SK-N-SH treated with all-trans-retinoic acid at 6 μM for 48 hours (cell line): ENCODE measurements around the gene PPP3CA.

Experiments
- ATAC-seq: fragments of 200-7000 bp; cut with Tn5 transposase; 3 replicates; pipeline ENCODE4 v1.9.1; 2020; ENCODE audit warnings: mild to moderate bottlenecking, moderate library complexity
- ARNTL ChIP-seq: fragments of 450-650 bp; formaldehyde crosslinking; IDR thresholded peaks from 2 replicates; pipeline ENCODE4 v1.5.0; 2020; ENCODE audit warnings: low read depth, mild to moderate bottlenecking, moderate library complexity, borderline replicate concordance
- BACH2 ChIP-seq: fragments of 250-450 bp; sonication (Bioruptor Pico); IDR thresholded peaks from 2 replicates; pipeline ENCODE4 v1.9.0; 2021; ENCODE audit warnings: mild to moderate bottlenecking, borderline replicate concordance
- CSDC2 ChIP-seq: fragments of 250-450 bp; sonication (Bioruptor Pico); IDR thresholded peaks from 2 replicates; pipeline ENCODE4 v1.5.0; 2020; ENCODE audit warnings: mild to moderate bottlenecking, moderate library complexity
- ESRRG ChIP-seq: fragments of 250-450 bp; sonication (Bioruptor Pico); IDR thresholded peaks from 2 replicates; pipeline ENCODE4 v1.6.1; 2021; ENCODE audit warnings: mild to moderate bottlenecking
- GLIS3 ChIP-seq: fragments of 250-450 bp; sonication (Bioruptor Pico); IDR thresholded peaks from 2 replicates; pipeline ENCODE4 v1.5.0; 2020; ENCODE audit warnings: mild to moderate bottlenecking, moderate library complexity
- ISL1 ChIP-seq: fragments of 250-450 bp; sonication (Bioruptor Pico); IDR thresholded peaks from 2 replicates; pipeline ENCODE4 v2.1.2; 2022; ENCODE audit warnings: mild to moderate bottlenecking, moderate library complexity
- OSR1 ChIP-seq: fragments of 250-450 bp; sonication (Bioruptor Pico); IDR thresholded peaks from 2 replicates; pipeline ENCODE4 v1.8.0; 2022; ENCODE audit warnings: moderate library complexity, mild to moderate bottlenecking, inconsistent platforms
- PPARA ChIP-seq: fragments of 250-450 bp; sonication (Bioruptor Pico); IDR thresholded peaks from 2 replicates; pipeline ENCODE4 v1.5.0; 2020; ENCODE audit warnings: mild to moderate bottlenecking, borderline replicate concordance
- RARB ChIP-seq: fragments of 250-450 bp; sonication (Bioruptor Pico); IDR thresholded peaks from 2 replicates; pipeline ENCODE4 v1.8.0; 2021; ENCODE audit warnings: mild to moderate bottlenecking, moderate library complexity
- SNAI2 ChIP-seq: fragments of 250-450 bp; sonication (Bioruptor Pico); IDR thresholded peaks from 2 replicates; pipeline ENCODE4 v1.5.0; 2020; ENCODE audit warnings: mild to moderate bottlenecking, moderate library complexity
- TOX ChIP-seq: fragments of 250-450 bp; sonication (Bioruptor Pico); IDR thresholded peaks from 2 replicates; pipeline ENCODE4 v1.8.0; 2021; ENCODE audit warnings: mild to moderate bottlenecking, moderate library complexity, borderline replicate concordance
- ZFP3 ChIP-seq: fragments of 250-450 bp; sonication (Bioruptor Pico); IDR thresholded peaks from 2 replicates; pipeline ENCODE4 v1.5.0; 2020; ENCODE audit warnings: mild to moderate bottlenecking, moderate library complexity
- ZFP30 ChIP-seq: fragments of 450-650 bp; formaldehyde crosslinking; IDR thresholded peaks from 2 replicates; pipeline ENCODE4 v1.5.0; 2022; ENCODE audit warnings: mild to moderate bottlenecking, moderate library complexity
- ZNF565 ChIP-seq: fragments of 450-650 bp; formaldehyde crosslinking; conservative IDR thresholded peaks from 2 replicates; pipeline ENCODE4 v1.5.0; 2020; ENCODE audit warnings: low read depth, mild to moderate bottlenecking, moderate library complexity
- ZNF70 ChIP-seq: fragments of 450-650 bp; formaldehyde crosslinking; IDR thresholded peaks from 2 replicates; pipeline ENCODE4 v1.5.0; 2020; ENCODE audit warnings: mild to moderate bottlenecking, moderate library complexity
- ZNF8 ChIP-seq: fragments of 450-650 bp; formaldehyde crosslinking; IDR thresholded peaks from 2 replicates; pipeline ENCODE4 v1.5.0; 2020; ENCODE audit warnings: mild to moderate bottlenecking, moderate library complexity
- TF ChIP-seq, protein P1 (sequence below): fragments of 250-450 bp; sonication (Bioruptor Pico); IDR thresholded peaks from 2 replicates; pipeline ENCODE4 v1.5.1; 2021; ENCODE audit warnings: mild to moderate bottlenecking, moderate library complexity
- TF ChIP-seq, protein P2 (sequence below): fragments of 250-450 bp; sonication (Bioruptor Pico); IDR thresholded peaks from 2 replicates; pipeline ENCODE4 v1.8.0; 2020; ENCODE audit warnings: mild to moderate bottlenecking, moderate library complexity, borderline replicate concordance
- TF ChIP-seq, protein P3 (sequence below): fragments of 250-450 bp; sonication (Bioruptor Pico); IDR thresholded peaks from 2 replicates; pipeline ENCODE4 v1.5.0; 2020; ENCODE audit warnings: mild to moderate bottlenecking, moderate library complexity

The PPP3CA gene

DNA sequence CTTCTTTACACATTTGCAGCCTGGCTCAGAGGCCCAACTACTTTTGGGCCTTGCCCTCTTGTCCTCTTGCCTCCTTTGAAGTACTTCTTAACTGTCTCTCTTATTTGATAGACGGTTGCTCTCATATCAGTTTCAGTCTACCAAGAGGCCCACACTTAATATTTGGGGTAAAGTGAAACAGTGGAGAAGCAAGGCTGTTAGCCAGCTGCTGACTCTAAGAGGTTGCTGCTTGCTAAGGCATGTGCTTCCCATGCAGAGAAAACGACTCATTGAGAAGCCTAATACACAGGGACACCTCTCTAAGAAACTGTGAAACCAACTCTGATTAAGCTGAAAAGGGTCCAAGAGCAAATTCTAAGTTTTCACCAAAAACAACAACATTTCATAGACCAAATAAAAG lies 94.6 kb downstream of the PPP3CA start:
- no peak for ATAC-seq
- TF ChIP-seq, protein P1, sequence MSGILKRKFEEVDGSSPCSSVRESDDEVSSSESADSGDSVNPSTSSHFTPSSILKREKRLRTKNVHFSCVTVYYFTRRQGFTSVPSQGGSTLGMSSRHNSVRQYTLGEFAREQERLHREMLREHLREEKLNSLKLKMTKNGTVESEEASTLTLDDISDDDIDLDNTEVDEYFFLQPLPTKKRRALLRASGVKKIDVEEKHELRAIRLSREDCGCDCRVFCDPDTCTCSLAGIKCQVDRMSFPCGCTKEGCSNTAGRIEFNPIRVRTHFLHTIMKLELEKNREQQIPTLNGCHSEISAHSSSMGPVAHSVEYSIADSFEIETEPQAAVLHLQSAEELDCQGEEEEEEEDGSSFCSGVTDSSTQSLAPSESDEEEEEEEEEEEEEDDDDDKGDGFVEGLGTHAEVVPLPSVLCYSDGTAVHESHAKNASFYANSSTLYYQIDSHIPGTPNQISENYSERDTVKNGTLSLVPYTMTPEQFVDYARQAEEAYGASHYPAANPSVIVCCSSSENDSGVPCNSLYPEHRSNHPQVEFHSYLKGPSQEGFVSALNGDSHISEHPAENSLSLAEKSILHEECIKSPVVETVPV (CRISPR knock-in tag) = no peak
- no peak for TF ChIP-seq ZFP30 (CRISPR knock-in tag)
- TF ChIP-seq ESRRG (CRISPR knock-in tag) = no peak
- TF ChIP-seq, protein P2, sequence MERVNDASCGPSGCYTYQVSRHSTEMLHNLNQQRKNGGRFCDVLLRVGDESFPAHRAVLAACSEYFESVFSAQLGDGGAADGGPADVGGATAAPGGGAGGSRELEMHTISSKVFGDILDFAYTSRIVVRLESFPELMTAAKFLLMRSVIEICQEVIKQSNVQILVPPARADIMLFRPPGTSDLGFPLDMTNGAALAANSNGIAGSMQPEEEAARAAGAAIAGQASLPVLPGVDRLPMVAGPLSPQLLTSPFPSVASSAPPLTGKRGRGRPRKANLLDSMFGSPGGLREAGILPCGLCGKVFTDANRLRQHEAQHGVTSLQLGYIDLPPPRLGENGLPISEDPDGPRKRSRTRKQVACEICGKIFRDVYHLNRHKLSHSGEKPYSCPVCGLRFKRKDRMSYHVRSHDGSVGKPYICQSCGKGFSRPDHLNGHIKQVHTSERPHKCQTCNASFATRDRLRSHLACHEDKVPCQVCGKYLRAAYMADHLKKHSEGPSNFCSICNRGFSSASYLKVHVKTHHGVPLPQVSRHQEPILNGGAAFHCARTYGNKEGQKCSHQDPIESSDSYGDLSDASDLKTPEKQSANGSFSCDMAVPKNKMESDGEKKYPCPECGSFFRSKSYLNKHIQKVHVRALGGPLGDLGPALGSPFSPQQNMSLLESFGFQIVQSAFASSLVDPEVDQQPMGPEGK (CRISPR knock-in tag) = no peak
- TF ChIP-seq BACH2 (CRISPR knock-in tag) = no peak
- TF ChIP-seq TOX = no peak
- TF ChIP-seq RARB (CRISPR knock-in tag) = no peak

DNA sequence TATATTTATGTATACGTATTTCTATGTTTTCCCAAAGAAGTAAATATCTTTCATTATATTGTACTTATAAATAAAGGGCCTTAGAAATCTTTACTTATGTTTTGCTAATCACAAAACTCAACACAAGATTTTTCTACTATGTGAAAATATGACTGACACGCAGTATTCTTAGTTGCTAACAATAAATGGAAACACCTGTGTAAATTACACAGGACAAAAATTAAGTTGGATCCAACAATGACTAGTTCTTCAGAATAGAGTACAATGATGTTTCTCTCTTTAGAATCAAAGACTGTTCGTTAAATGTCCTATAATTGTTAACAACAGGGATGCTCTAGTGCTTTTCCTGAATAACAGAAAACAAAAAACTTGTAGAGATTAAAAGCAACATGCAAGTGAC lies 96.1 kb downstream of the PPP3CA start:
- TF ChIP-seq, protein P3, sequence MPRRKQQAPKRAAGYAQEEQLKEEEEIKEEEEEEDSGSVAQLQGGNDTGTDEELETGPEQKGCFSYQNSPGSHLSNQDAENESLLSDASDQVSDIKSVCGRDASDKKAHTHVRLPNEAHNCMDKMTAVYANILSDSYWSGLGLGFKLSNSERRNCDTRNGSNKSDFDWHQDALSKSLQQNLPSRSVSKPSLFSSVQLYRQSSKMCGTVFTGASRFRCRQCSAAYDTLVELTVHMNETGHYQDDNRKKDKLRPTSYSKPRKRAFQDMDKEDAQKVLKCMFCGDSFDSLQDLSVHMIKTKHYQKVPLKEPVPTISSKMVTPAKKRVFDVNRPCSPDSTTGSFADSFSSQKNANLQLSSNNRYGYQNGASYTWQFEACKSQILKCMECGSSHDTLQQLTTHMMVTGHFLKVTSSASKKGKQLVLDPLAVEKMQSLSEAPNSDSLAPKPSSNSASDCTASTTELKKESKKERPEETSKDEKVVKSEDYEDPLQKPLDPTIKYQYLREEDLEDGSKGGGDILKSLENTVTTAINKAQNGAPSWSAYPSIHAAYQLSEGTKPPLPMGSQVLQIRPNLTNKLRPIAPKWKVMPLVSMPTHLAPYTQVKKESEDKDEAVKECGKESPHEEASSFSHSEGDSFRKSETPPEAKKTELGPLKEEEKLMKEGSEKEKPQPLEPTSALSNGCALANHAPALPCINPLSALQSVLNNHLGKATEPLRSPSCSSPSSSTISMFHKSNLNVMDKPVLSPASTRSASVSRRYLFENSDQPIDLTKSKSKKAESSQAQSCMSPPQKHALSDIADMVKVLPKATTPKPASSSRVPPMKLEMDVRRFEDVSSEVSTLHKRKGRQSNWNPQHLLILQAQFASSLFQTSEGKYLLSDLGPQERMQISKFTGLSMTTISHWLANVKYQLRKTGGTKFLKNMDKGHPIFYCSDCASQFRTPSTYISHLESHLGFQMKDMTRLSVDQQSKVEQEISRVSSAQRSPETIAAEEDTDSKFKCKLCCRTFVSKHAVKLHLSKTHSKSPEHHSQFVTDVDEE (CRISPR knock-in tag) = no peak
- TF ChIP-seq TOX = no peak
- no peak for TF ChIP-seq ISL1 (CRISPR knock-in tag)
- TF ChIP-seq PPARA = no peak
- TF ChIP-seq ZNF70 (CRISPR knock-in tag) = no peak
- TF ChIP-seq, all 23 proteins: peak for 0
- ATAC-seq = no peak

DNA sequence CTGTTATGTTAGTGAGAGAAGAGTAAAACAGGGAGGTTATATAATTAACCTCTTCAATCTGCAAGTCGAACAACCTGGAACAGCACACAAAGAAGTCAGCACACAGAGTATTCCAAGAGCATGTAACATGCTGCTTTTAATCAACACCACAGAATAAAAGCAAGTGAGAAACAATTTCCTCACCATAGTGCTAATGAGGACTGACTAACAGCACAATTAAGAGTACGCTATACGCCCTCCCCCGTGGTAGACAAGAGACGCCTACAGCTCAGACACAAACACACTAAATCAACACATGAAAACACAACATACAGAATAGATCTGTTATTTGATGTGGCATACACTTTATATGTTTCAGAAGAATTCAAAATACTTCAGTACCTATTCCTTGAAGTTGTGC lies 103.0 kb downstream of the PPP3CA start:
- TF ChIP-seq ZNF70 (CRISPR knock-in tag) (no peak), ZFP3 (no peak), RARB (CRISPR knock-in tag) (no peak), SNAI2 (CRISPR knock-in tag) (no peak), ARNTL (CRISPR knock-in tag) (no peak), TOX (no peak), BACH2 (CRISPR knock-in tag) (no peak), ZNF565 (CRISPR knock-in tag) (no peak), ZFP30 (CRISPR knock-in tag) (no peak), OSR1 (CRISPR knock-in tag) (no peak), ZNF8 (CRISPR knock-in tag) (no peak), PPARA (no peak), ESRRG (CRISPR knock-in tag) (no peak)
- TF ChIP-seq, protein P3 (CRISPR knock-in tag) = no peak
- TF ChIP-seq, protein P2 (CRISPR knock-in tag) = no peak
- ATAC-seq = no peak

DNA sequence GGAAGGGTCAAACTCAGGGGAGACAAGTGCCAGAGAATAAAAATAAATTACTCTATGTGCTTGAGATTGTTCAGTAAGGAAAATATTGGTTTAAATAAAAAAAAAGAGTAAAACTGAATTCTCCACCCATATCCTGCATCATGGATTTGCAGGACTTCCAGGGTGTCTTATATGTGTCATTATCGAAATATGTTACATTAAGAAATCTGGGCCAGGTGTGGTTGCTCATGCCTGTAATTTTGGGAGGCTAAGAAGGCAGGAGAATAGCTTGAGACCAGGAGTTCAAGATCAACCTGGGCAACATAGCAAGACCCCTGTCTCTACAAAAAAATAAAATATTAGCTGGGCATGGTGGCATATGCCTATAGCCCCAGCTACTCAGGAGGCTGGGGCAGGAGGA lies 104.9 kb downstream of the PPP3CA start:
- no peak for ATAC-seq

More for the DNA sequence above, 104.9 kb downstream of the PPP3CA start:
- TF ChIP-seq, protein P1 (CRISPR knock-in tag) = no peak
- TF ChIP-seq GLIS3 (no peak), CSDC2 (no peak)
